Smooth muscle cell (in vitro differentiated cells): Measurements from ENCODE around the gene IL17B. TPM values are rescaled to one million over a fixed set of nuclear protein-coding genes. Genes with fewer than 3 reads are reported as not detected.

Source experiments
- DNase-seq: peaks from one replicate; lab custom pipeline; 2025; ENCODE audit not compliant: unreplicated experiment; lab: John Stamatoyannopoulos, UW
- H2AFZ ChIP-seq: fragments of 200-600 bp; sonication (generic); 2 replicates; pipeline ENCODE4 v1.6.0; 2016; ENCODE audit warnings: antibody characterized with exemption, low read depth, mild to moderate bottlenecking
- H3F3A ChIP-seq: fragments of 200-600 bp; sonication (generic); 2 replicates; pipeline ENCODE4 v1.6.0; 2017; ENCODE audit warnings: antibody characterized with exemption, low read depth
- H3K27ac ChIP-seq: fragments of 200-600 bp; sonication (generic); 2 replicates; pipeline ENCODE4 v1.5.1; 2016; ENCODE audit warnings: low read depth, mild to moderate bottlenecking
- H3K27me3 ChIP-seq: fragments of 200-600 bp; sonication (generic); 2 replicates; pipeline ENCODE4 v1.6.1; 2016; ENCODE audit warnings: low read depth, mild to moderate bottlenecking
- H3K36me3 ChIP-seq: fragments of 200-600 bp; sonication (generic); 2 replicates; pipeline ENCODE4 v1.5.1; 2016; ENCODE audit warnings: low read depth
- H3K4me1 ChIP-seq: fragments of 200-600 bp; sonication (generic); 2 replicates; pipeline ENCODE4 v1.5.1; 2016; ENCODE audit warnings: low read depth
- H3K4me2 ChIP-seq: fragments of 200-600 bp; sonication (generic); 2 replicates; pipeline ENCODE4 v1.6.0; 2016; ENCODE audit warnings: mild to moderate bottlenecking
- H3K4me3 ChIP-seq: fragments of 200-600 bp; sonication (generic); 2 replicates; pipeline ENCODE4 v1.5.1; 2016; ENCODE audit warnings: mild to moderate bottlenecking
- H3K79me2 ChIP-seq: fragments of 200-600 bp; sonication (generic); 2 replicates; pipeline ENCODE4 v1.6.0; 2016; ENCODE audit warnings: low read depth, mild to moderate bottlenecking
- H3K9ac ChIP-seq: fragments of 200-600 bp; sonication (generic); 2 replicates; pipeline ENCODE4 v1.6.0; 2016; ENCODE audit warnings: low read depth
- H3K9me3 ChIP-seq: fragments of 200-600 bp; sonication (generic); replicated peaks from 2 replicates; pipeline ENCODE4 v1.5.1; 2016; ENCODE audit warnings: low read depth
- H4K20me1 ChIP-seq: fragments of 200-600 bp; sonication (generic); 2 replicates; pipeline ENCODE4 v1.6.0; 2016; ENCODE audit warnings: low read depth
- WGBS: methylation state at CpG from one replicate; pipeline ENCODE4 v1.1.7; 2016; ENCODE audit warnings: low lambda C conversion rate; 5-methylcytosine and 5-hydroxymethylcytosine counted together
- polyA plus RNA-seq: library from polyadenylated mRNA; unstranded; fragments of >200 nt; fragmentation: Nextera tagmentation; extraction: Ambion mirVana; gene quantifications from 2 replicates; pipeline ENCODE4 v1.2.1, GENCODE V29; 2016
- total RNA-seq: library from RNA; depleted of rRNA; stranded (reverse); fragments of >200 nt; gene quantifications from 2 replicates; pipeline ENCODE4 v1.2.3, GENCODE V29; 2014
- TF ChIP-seq, protein P1 (sequence below): fragments of 200-600 bp; sonication (generic); IDR thresholded peaks from 2 replicates; pipeline ENCODE4 v1.5.1; 2017; ENCODE audit warnings: borderline replicate concordance, mild to moderate bottlenecking, antibody characterized with exemption; ENCODE audit not compliant: insufficient read depth, poor library complexity, severe bottlenecking

IL17B gene
- total and polyA plus RNA-seq, 2 experiments from 2014 or later, result 10.4 to 12.0 TPM

DNA sequence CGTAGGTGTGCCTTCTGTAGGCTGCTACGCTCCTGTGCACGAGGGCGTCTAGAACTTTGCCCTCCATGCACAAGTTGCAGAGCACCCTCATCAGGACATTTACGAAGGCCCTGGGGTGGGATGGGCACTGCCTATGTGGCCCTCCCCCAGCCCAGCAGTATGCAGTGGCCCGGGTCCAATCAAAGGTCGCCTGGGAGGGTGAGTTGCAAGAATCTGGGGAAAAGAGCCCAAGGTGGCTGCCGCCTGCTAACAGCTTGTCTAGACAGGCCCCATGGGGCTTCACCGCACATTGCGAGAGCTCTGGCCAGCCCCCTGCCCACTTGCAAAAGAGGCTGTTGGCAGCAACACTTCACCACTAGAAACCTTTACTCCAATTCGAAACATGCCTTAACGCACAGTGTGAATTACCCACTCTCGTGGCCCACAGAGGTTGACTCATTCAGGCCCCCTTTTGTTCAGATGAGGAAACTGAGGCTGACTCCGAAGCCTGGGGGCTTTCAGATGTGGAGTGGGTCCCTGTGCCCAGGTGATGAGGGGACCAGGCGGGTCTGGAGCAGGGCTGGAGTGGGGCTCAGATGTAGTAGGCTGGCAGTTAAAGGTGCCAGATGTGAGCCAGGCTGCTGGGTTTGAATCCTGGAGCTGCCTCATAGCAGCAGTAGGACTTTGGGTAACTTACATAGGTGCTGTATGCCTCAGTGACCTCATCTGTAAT is 31.8 kb upstream of the IL17B start:
- Histone ChIP-seq H3F3A (peaks cover 52% of the 10 kb centered on the region), H3K4me1 (peaks cover 35% of the 10 kb centered on the region), H3K79me2 (peaks cover 92% of the 10 kb centered on the region), H3K9me3 (no peaks in the 10 kb centered on the region), H3K36me3 (no peaks in the 10 kb centered on the region), H3K27ac (peak overlapping the region; percentile 95), H3K9ac (no peak overlapping the region), H3K4me3 (peak overlapping the region; percentile 52), H4K20me1 (peaks cover 74% of the 10 kb centered on the region), H2AFZ (no peak overlapping the region), H3K27me3 (no peaks in the 10 kb centered on the region), H3K4me2 (peak overlapping the region; percentile 88)
- WGBS, result 77% methylated on average over 15 of the region's 15 CpGs
- no peak for DNase-seq
- TF ChIP-seq, protein P1, sequence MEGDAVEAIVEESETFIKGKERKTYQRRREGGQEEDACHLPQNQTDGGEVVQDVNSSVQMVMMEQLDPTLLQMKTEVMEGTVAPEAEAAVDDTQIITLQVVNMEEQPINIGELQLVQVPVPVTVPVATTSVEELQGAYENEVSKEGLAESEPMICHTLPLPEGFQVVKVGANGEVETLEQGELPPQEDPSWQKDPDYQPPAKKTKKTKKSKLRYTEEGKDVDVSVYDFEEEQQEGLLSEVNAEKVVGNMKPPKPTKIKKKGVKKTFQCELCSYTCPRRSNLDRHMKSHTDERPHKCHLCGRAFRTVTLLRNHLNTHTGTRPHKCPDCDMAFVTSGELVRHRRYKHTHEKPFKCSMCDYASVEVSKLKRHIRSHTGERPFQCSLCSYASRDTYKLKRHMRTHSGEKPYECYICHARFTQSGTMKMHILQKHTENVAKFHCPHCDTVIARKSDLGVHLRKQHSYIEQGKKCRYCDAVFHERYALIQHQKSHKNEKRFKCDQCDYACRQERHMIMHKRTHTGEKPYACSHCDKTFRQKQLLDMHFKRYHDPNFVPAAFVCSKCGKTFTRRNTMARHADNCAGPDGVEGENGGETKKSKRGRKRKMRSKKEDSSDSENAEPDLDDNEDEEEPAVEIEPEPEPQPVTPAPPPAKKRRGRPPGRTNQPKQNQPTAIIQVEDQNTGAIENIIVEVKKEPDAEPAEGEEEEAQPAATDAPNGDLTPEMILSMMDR, result no peak

DNA sequence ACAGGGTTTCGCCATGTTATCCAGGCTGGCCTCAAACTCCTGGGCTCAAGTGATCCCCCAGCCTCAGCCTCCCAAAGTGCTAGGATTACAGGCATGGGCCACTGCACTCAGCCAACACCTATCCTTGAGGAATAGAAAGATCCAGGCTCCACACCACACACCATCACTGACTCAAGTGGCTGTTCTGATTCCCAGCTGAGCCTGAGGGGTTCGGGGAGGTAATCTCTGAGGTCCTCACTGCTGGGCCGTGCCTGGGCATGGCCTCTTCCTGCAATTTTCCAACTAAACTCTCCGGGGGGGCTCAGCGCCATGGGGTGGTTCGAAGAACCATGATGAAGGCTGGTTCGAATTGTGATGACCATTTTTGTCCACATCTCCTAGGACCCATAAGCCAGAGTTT is 31.0 kb upstream of the IL17B start:
- Histone ChIP-seq H3K9ac (peak overlapping the region; percentile 30), H3K27me3 (no peaks in the 10 kb centered on the region), H3K79me2 (peaks cover 84% of the 10 kb centered on the region), H3K9me3 (no peaks in the 10 kb centered on the region), H3K27ac (peak overlapping the region; percentile 95), H3F3A (peaks cover 52% of the 10 kb centered on the region), H2AFZ (no peak overlapping the region), H4K20me1 (peaks cover 74% of the 10 kb centered on the region), H3K4me3 (peak overlapping the region; percentile 52), H3K4me1 (peaks cover 43% of the 10 kb centered on the region), H3K4me2 (peak overlapping the region; percentile 88), H3K36me3 (no peaks in the 10 kb centered on the region)
- TF ChIP-seq, protein P1, result no peak
- 88% methylated on average over 7 of the region's 7 CpGs for WGBS
- DNase-seq, result no peak

DNA sequence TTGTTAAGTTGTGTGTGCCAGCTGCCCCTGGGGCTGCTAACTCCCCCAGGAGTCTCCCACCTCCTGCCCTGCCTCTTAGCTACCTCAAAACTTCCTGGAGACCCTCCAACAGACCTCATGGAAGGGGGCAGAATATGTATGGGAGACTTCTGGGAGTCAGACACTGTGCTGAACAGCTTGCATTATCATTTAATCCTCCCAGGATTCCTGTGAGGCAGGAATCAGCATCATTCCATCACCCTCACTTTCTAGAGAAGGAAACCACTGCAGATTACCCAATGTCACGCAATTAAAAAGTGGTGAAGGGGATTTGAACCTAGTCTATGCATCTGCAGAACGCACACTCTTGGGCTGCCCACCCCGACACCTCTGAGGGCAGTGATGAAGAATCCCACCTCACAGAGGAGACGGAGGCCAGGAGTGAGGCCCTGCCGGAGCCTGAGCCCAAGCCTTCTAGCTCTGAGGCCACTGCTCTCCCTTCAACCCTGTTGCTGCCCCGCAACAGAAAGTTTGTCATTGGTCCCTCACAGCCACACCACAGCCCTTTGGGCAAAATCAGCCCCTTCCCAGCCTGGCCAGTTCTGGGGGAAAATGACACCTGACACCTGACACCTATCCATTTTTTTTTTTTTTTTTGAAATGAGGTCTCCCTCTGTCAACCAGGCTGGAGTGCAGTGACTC is 30.3 kb upstream of the IL17B start:
- no peak overlapping the region for H2AFZ ChIP-seq
- H3K4me2 ChIP-seq, result peak overlapping the region; percentile 88
- TF ChIP-seq, protein P1, result no peak
- H3K9me3 ChIP-seq, result no peaks in the 10 kb centered on the region
- peaks cover 46% of the 10 kb centered on the region for H3K4me1 ChIP-seq
- H3K4me3 ChIP-seq, result peak overlapping the region; percentile 52
- H3K27ac ChIP-seq, result peak overlapping the region; percentile 95
- no peaks in the 10 kb centered on the region for H3K27me3 ChIP-seq
- WGBS, result 29% methylated on average over 6 of the region's 6 CpGs
- peaks cover 72% of the 10 kb centered on the region for H4K20me1 ChIP-seq
- no peak for DNase-seq
- peaks cover 79% of the 10 kb centered on the region for H3K79me2 ChIP-seq
- H3F3A ChIP-seq, result peaks cover 52% of the 10 kb centered on the region
- H3K36me3 ChIP-seq, result no peaks in the 10 kb centered on the region
- peak overlapping the region; percentile 41 for H3K9ac ChIP-seq
